Neuronal stem cell (in vitro differentiated cells): ENCODE data around the gene MACROD1.

Experiments used
- DNase-seq: peaks from one replicate; pipeline ENCODE4 v3.0.0-alpha.2; 2013; ENCODE audit warnings: low spot score
- H2AFZ ChIP-seq: one replicate; pipeline ENCODE4 v1.6.1; 2013; ENCODE audit warnings: mild to moderate bottlenecking, low read length, inconsistent platforms
- H2AK5ac ChIP-seq: 2 replicates; pipeline ENCODE4 v1.6.1; 2013; ENCODE audit warnings: low read depth, mild to moderate bottlenecking, inconsistent platforms, low read length, moderate library complexity, mixed read lengths
- H2BK120ac ChIP-seq: 2 replicates; pipeline ENCODE4 v1.6.1; 2013; ENCODE audit warnings: low read depth, mild to moderate bottlenecking, inconsistent platforms, low read length, moderate library complexity, mixed read lengths
- H2BK12ac ChIP-seq: one replicate; pipeline ENCODE4 v1.6.1; 2013; ENCODE audit warnings: low read length, inconsistent platforms
- H2BK15ac ChIP-seq: 2 replicates; pipeline ENCODE4 v1.6.1; 2013; ENCODE audit warnings: mild to moderate bottlenecking, low read length, inconsistent platforms, mixed read lengths
- H2BK5ac ChIP-seq: one replicate; pipeline ENCODE4 v1.6.1; 2013; ENCODE audit warnings: inconsistent platforms, mild to moderate bottlenecking, low read length, moderate library complexity
- H3K14ac ChIP-seq: one replicate; pipeline ENCODE4 v1.6.1; 2013; ENCODE audit warnings: low read length, inconsistent platforms
- H3K18ac ChIP-seq: 2 replicates; pipeline ENCODE4 v1.6.1; 2013; ENCODE audit warnings: low read length, inconsistent platforms
- H3K23ac ChIP-seq: 2 replicates; pipeline ENCODE4 v1.6.1; 2013; ENCODE audit warnings: low read depth, mild to moderate bottlenecking, mixed read lengths, low read length, inconsistent platforms; ENCODE audit not compliant: poor library complexity
- H3K27ac ChIP-seq: replicated peaks from 3 replicates; pipeline ENCODE4 v1.5.1; 2013; ENCODE audit warnings: low read length, inconsistent platforms
- H3K27me3 ChIP-seq, 3 experiments: 2 replicates each; pipeline ENCODE4 v1.6.1; 2013; ENCODE audit warnings: low read length in 3 of 3, mild to moderate bottlenecking in 2 of 3, inconsistent platforms in 1 of 3, low read depth in 1 of 3, mixed read lengths in 1 of 3, moderate library complexity in 1 of 3; ENCODE audit not compliant: control insufficient read depth in 3 of 3, insufficient read depth in 3 of 3
- H3K36me3 ChIP-seq, 2 donors: replicated peaks in 1 of 2; 2 replicates each; pipeline ENCODE4 v1.6.1; 2013; ENCODE audit warnings: low read length in 2 of 2; ENCODE audit not compliant: control insufficient read depth in 2 of 2, insufficient read depth in 2 of 2
- H3K4ac ChIP-seq: 2 replicates; pipeline ENCODE4 v1.6.1; 2013; ENCODE audit warnings: inconsistent platforms, mild to moderate bottlenecking, low read length, moderate library complexity
- H3K4me1 ChIP-seq, 2 donors: 1 replicate in 1 of 2; 2 replicates in 1 of 2; pipeline ENCODE4 v1.6.1; 2013; ENCODE audit warnings: low read length in 2 of 2, low read depth in 1 of 2; ENCODE audit not compliant: control insufficient read depth in 2 of 2, insufficient read depth in 1 of 2
- H3K4me2 ChIP-seq: one replicate; pipeline ENCODE4 v1.6.1; 2013; ENCODE audit warnings: mild to moderate bottlenecking, low read length, inconsistent platforms; ENCODE audit not compliant: insufficient read depth, poor library complexity, severe bottlenecking
- H3K4me3 ChIP-seq, 2 donors: 2 replicates each; pipeline ENCODE4 v1.5.1; 2013; ENCODE audit warnings: low read length in 2 of 2, mild to moderate bottlenecking in 2 of 2, inconsistent platforms in 1 of 2, moderate library complexity in 1 of 2
- H3K79me1 ChIP-seq: one replicate; pipeline ENCODE4 v1.6.1; 2013; ENCODE audit warnings: low read depth, mild to moderate bottlenecking, inconsistent platforms, low read length, moderate library complexity
- H3K9ac ChIP-seq: one replicate; pipeline ENCODE4 v1.6.1; 2013; ENCODE audit warnings: mild to moderate bottlenecking, low read depth, low read length, inconsistent platforms; ENCODE audit not compliant: poor library complexity
- H3K9me3 ChIP-seq, 2 donors: replicated peaks in 1 of 2; 2 replicates each; pipeline versions ENCODE3 to v1.6.1; 2013; ENCODE audit warnings: low read length in 2 of 2, mild to moderate bottlenecking in 2 of 2, inconsistent platforms in 1 of 2, low read depth in 1 of 2, mixed read lengths in 1 of 2, moderate library complexity in 1 of 2; ENCODE audit not compliant: control insufficient read depth in 2 of 2, insufficient read depth in 1 of 2
- H4K8ac ChIP-seq: one replicate; pipeline ENCODE4 v1.6.1; 2013; ENCODE audit warnings: low read depth, mild to moderate bottlenecking, inconsistent platforms, low read length, moderate library complexity
- H4K91ac ChIP-seq: one replicate; pipeline ENCODE4 v1.6.1; 2013; ENCODE audit warnings: low read length, low read depth, mild to moderate bottlenecking, inconsistent platforms; ENCODE audit not compliant: poor library complexity
- WGBS, 2 donors: extraction: QIAGEN DNeasy Blood & Tissue Kit; methylation state at CpG; one replicate each; pipeline ENCODE4 v1.1.7; 2013; ENCODE audit warnings: missing lambda C conversion rate in 2 of 2, mixed read lengths in 1 of 2; ENCODE audit not compliant: insufficient read length in 2 of 2, insufficient replicate concordance in 1 of 2; ENCODE audit errors: extremely low coverage in 2 of 2; 5-methylcytosine and 5-hydroxymethylcytosine counted together

MACROD1 gene

DNA sequence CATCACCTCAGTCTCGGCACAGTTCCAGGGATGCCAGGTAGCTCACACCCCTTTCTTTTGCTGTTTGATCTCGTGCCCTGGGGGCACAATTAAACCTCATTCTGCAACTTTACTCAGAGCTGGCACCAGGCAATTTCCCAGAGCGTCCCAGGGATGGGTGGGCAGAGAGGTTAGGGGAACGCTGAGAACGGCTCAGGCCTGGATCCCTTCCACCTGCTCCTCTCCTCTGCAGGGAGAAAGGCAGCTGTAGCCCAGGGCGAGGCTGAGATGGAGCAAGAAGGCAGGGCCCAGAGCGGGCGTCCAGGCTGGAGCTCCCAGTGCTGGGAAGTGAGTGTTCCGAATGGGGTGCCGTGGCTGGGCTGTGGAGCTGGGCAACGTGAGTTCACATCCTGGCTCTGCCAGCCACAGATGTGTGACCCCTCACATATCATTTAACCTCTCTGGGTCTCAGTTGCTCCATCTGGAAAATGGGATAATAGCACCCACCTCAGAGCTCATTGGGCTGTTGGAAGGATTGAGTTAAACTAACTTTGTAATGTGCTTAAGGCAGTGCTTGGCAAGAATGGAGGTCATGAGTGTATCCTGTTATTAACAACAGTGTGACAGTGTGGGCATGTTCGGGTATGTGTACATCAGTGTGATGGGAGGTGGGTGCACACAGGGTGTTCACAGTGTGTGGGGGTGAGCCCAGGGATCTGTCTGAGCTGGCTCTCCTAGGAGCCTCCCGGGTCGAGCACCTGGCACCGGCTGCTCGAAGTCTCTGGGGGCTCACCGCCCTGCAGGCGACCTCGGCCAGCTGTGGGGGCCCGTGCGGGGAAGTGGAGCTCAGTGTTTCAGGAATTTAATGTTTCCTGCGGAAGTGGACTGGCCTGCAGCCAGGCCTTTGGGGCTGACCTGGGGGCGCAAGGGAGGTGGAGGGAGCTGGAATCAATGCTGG lies 164.2 kb downstream of the MACROD1 start:
- H3K4ac ChIP-seq, result no peak overlapping the region
- H2BK5ac ChIP-seq, result no peak overlapping the region
- no peaks in the 10 kb centered on the region for H3K9me3 ChIP-seq
- no peak overlapping the region for H3K9ac ChIP-seq
- no peak overlapping the region for H3K4me3 ChIP-seq
- peaks cover 9 to 29% of the 10 kb centered on the region in 2 donors for H3K36me3 ChIP-seq
- peaks cover 2 to 19% of the 10 kb centered on the region in 2 donors for H3K4me1 ChIP-seq
- no peak overlapping the region for H2BK120ac ChIP-seq
- H3K23ac ChIP-seq, result peak overlapping the region; percentile 6
- peaks cover 0 to 45% (median 0%) of the 10 kb centered on the region in 3 experiments for H3K27me3 ChIP-seq
- H3K4me2 ChIP-seq, result no peak overlapping the region
- H4K91ac ChIP-seq, result no peak overlapping the region
- H3K79me1 ChIP-seq, result peaks cover 9% of the 10 kb centered on the region
- H3K18ac ChIP-seq, result peak overlapping the region; percentile 64
- H2AK5ac ChIP-seq, result no peak overlapping the region
- no CpG with 5 or more reads among the region's 23 CpGs for WGBS, 2 donors
- no peak overlapping the region for H2AFZ ChIP-seq
- no peak for DNase-seq
- no peak overlapping the region for H3K14ac ChIP-seq
- H3K27ac ChIP-seq, result no peak overlapping the region
- H2BK15ac ChIP-seq, result no peak overlapping the region
- no peak overlapping the region for H4K8ac ChIP-seq
- H2BK12ac ChIP-seq, result no peak overlapping the region

GRCh38 chr11:64000740-64001483 lies 165.0 kb downstream of the MACROD1 start:
- Histone ChIP-seq H2BK12ac (no peak overlapping the region), H4K8ac (no peak overlapping the region), H3K4me1 (peaks cover 0 to 17% of the 10 kb centered on the region in 2 donors), H2BK120ac (peak overlapping the region; percentile 28), H3K14ac (peak overlapping the region; percentile 38), H3K4me2 (peak overlapping the region; percentile 83), H2BK15ac (no peak overlapping the region), H3K27me3 (peaks cover 0 to 36% (median 0%) of the 10 kb centered on the region in 3 experiments), H3K4me3 (peak overlapping the region in 1 of 2 donors; percentile 52), H4K91ac (no peak overlapping the region), H3K9me3 (no peaks in the 10 kb centered on the region), H2AFZ (no peak overlapping the region), H3K18ac (peak overlapping the region; percentile 76), H3K36me3 (peaks cover 17 to 37% of the 10 kb centered on the region in 2 donors), H3K9ac (peak overlapping the region; percentile 21), H3K79me1 (peaks cover 9% of the 10 kb centered on the region), H2BK5ac (no peak overlapping the region), H3K4ac (no peak overlapping the region), H3K23ac (peak overlapping the region; percentile 80), H3K27ac (no peak overlapping the region), H2AK5ac (peak overlapping the region; percentile 71)
- no peak for DNase-seq
- no CpG with 5 or more reads among the region's 60 CpGs for WGBS, 2 donors

- Histone ChIP-seq H2BK15ac (no peak overlapping the region), H3K27me3 (peaks cover 0 to 29% (median 0%) of the 10 kb centered on the region in 3 experiments), H2AK5ac (peak overlapping the region; percentile 71), H3K4me1 (peaks cover 0 to 17% of the 10 kb centered on the region in 2 donors), H3K4me3 (peak overlapping the region in 1 of 2 donors; percentile 52), H2BK120ac (peak overlapping the region; percentile 28), H2BK5ac (no peak overlapping the region), H4K91ac (no peak overlapping the region), H3K4me2 (peak overlapping the region; percentile 83), H3K27ac (no peak overlapping the region), H4K8ac (no peak overlapping the region), H3K79me1 (peaks cover 7% of the 10 kb centered on the region), H3K4ac (no peak overlapping the region), H3K14ac (no peak overlapping the region), H3K9ac (peak overlapping the region; percentile 21), H2AFZ (no peak overlapping the region), H3K18ac (peak overlapping the region; percentile 85), H3K9me3 (no peaks in the 10 kb centered on the region), H3K23ac (no peak overlapping the region), H3K36me3 (peaks cover 22 to 44% of the 10 kb centered on the region in 2 donors), H2BK12ac (no peak overlapping the region)
- no CpG with 5 or more reads among the region's 67 CpGs for WGBS, 2 donors
- DNase-seq, result peak; percentile 77
These were observed 165.7 kb downstream of the MACROD1 start for GRCh38 chr11:64000026-64000739.
